ENCODE measurements around the gene PYCR2.
"Not testable (repeated sequence)": the region's sequence is repeated elsewhere in the genome, so short reads cannot be mapped to it uniquely, and the experiment has no call there.

Gene PYCR2

DNA sequence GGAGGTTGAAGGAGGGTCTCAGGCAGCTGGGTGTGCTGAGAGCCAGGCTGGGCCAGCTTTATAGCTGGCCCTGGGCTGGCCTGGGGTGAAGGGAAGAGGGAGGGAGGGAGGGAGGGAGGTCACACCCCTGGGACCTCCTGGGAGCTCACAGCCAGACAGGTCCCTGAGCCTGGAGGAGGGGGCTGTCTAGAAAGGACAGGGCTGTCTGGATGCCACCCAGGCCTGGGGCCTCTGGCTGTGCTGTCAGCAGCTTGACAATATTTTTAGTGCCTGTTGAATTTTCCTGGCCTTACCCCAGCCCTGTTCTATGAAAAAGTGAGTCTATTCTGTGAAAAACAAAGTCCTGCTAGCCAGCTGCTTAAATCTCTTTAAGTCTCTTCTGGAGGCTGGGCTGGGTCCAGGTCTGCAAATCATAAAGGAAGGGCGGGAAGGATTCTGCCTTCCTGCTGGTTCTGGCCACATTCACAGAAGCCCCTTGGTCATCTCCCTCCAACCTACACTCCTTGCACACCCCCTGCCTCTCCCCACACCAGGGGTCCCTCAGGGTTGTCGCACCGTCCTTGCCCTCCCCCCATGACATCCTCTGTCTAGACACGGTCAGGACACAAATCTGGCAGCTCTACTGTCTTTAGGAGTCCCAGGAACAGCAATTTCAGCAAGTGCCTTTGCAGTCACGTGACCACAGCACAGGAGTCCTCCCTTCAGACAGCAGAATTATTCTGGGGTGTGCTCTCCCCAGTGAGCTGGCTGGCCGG, 17.3 kb upstream of the PYCR2 start, which contains the start of gene LEFTY2:
TSS of gene LEFTY2 (minus strand) at position 34 of the 755 bp plus-strand sequence. CDS start 80 bp downstream, outside the sequence.
- DNase-seq: no peak

DNA sequence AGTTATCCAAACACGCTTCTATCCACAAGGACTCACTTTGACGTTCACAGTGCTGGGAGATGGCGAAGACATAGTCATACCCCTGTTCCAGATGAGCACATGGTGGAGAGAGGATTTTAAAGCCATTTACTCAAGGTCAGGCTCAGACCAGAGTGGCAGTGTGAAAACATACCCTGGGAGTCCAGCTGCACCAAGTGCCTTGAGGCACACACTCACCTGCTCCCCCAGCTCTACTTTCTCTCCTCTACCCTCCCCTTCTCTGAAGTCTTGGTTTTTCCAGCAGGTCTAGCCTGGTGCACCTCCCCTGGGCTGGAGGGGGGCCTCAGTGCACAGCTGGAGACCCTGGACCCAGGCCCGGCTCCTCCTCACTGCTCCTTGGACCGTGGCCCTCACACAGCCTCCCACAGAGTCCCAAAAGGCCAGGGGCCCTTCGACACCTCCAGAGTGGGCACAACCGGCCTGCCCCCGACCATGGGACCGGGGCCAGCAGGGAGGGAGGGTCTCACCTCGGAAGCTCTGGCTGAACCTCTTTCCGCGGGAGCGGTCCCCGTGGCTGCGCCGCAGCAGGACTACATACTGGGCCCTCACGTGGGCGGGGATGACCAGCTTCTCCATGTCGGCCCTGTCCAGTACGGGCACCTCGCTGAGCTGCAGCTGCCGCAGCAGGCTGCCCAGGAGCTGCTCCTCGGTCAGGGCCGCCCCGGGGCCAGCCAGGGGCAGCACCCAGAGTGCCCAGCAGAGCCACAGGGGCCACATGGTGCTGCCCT, 16.5 kb upstream of the PYCR2 start:
- DNase-seq: no peak

- DNase-seq: not testable (repeated sequence)
These were observed 15.9 kb upstream of the PYCR2 start for GRCh38 chr1:225939939-225940310.

GRCh38 chr1:225939097-225939938, 15.3 kb upstream of the PYCR2 start:
- not testable (repeated sequence) for DNase-seq

- no peak for DNase-seq
These were observed 13.3 kb upstream of the PYCR2 start for GRCh38 chr1:225937048-225937968.

GRCh38 chr1:225936523-225936922, 12.5 kb upstream of the PYCR2 start:
- no peak for DNase-seq

- DNase-seq: not testable (repeated sequence)
These were observed 12.0 kb upstream of the PYCR2 start for GRCh38 chr1:225936086-225936485.

DNA sequence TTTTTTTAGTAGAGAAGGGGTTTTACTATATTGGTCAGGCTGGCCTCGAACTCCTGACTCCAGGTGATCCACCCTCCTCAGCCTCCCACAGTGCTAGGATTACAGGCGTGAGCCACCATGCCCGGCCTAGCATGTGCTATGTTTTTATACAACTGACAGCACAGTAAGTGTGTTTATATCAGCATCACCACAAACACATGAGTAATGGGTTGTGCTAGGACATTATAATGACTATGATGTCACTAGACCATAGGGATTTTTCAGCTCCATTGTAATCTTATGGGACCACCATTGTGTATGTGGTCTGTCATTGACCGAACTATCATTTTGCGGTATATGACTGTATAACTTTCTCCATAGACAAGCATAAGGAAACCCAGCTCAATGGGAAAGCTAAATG, 10.7 kb upstream of the PYCR2 start:
- no peak for DNase-seq

DNA sequence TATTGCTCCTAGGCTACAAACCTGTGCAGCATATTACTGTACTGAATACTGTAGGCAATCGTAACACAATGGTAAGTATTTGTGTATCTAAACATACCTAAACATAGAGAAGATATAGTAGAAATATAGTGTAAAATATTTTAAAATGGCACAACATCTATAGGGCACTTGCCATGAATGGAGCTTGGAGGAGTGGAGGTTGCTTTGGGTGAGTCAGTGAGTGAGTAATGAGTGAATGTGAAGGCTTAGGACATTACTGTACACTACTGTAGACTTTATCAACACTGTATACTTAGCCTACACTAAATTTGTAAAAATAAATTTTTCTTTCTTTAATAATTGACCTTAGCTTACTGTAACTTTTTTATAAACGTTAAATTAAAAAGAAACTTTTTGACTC, 9.0 kb upstream of the PYCR2 start:
- DNase-seq: no peak

GRCh38 chr1:225931270-225932136, 7.5 kb upstream of the PYCR2 start:
- no peak for DNase-seq

GRCh38 chr1:225930566-225930965, 6.5 kb upstream of the PYCR2 start:
- no peak for DNase-seq

DNA sequence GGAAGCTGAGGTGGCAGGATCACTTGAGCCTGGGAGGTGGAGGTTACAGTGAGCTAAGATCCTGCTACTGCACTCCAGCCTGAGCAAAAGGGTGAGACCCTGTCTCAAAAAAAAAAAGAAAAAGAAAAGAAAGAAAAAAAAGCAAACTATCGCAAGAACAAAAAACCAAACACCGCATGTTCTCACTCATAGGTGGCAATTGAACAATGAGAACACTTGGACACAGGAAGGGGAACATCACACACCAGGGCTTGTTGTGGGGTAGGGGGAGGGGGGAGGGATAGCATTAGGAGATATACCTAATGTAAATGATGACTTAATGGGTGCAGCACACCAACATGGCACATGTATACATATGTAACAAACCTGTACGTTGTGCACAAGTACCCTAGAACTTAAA, 5.4 kb upstream of the PYCR2 start:
- DNase-seq: not testable (repeated sequence)

DNA sequence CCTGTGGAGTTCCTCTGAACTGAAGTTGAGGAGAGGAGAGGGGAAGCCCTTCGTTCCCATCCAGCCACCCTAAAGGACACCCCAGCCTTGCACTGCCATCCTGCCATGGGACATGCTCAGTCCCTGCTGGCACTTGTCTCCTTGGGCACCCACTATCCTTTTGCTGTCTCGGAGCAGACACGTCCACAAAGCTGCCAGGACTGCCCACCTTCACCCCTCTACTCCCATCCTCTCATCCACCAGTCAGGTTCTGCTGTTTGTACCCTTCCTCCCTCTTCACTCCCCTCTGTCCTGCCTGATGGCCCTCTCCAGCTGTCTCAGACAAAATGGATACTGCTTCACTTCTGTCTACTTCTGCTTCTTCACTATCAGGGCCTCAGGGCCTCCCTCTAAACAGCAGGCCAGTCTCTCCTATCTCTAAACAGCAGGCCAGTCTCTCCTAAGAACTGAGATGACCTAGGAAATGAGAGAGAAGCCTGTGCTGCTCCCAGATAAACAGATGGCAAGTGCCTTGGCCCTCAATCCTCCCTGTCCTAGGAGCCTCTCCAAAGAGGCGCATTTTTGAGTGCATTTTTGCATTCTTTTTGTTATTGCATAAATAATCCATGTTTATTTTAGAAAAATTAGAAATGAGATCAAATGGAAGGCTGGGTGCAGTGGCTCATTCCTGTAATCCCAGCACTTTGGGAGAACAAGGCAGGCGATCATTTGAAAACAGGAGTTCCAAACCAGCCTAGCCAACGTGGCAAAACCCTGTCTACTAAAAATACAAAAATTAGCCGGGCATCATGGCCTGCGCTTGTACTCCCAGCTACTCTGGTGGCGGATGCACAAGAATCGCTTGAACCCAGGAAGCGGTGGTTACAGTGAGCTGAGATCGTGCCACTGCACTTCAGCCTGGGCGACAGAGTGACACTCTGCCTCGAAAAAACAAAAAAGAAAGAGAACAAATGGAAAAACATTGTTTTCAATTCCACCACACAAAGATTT, 4.4 kb upstream of the PYCR2 start:
- DNase-seq: no peak

DNA sequence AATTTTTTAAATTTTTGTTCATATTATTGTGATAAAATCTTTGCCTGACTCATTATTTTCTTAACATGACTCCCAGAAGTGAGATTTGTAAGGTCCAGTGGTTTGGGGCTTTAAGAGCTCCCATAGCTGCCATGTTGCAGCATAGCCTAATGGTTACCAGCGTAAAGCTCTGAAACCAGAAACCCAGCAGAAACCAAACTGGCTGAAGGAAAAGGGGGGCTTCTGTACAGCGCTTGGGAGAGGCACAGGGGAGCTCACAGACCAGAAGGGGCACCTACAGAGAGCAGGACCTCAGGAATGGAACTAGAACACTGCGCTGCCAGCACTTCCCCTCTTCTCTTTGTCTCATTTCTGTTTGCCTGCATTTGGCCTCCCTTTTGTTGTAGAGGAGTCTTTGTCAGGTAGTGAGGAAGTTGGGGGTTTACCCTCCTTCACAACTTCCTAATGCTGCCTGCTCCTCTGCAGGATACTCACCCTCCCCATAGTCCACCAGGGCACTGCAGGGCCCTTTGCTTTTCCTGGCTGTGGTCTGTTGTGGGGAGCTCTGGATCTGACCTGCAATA, 2.6 kb upstream of the PYCR2 start:
- DNase-seq: no peak

DNA sequence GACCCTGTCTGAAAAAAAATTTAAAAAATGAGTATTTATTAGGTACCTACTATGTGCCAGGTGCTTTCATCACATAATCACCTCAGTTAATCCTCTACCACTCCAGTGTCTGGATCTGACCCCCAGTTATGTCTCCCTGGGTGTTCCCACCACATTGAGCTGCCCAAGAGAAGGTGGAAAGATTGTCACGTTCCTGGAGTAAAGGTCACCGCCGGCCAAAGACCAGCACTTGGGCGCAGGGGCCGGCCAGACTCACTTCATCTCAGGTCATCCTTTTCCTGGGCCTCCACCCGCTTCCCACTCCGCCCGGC, 714 bp downstream of the PYCR2 start:
- no peak for DNase-seq

- DNase-seq: no peak
These were observed 2.0 kb downstream of the PYCR2 start for GRCh38 chr1:225921734-225922709.

DNA sequence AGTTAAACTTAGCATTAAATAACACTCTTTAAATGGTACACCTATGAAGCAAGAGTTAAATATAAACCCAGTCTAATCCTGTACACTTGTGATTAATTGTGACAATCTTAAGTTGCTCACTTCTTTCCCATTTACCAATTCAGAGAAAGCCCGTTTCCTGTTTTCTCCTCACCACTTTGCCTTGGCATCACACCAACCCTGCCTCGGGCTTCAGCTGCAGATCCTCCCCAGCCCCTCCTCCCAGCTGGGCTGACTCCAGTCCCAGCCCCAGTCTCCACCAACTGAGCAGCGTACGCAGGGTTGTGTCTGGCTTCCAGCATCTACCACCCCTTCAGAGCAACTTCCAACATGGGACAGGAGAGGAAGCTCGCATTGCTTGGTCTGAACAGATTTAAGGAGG, 4.1 kb downstream of the PYCR2 start:
- no peak for DNase-seq

GRCh38 chr1:225918280-225918679, 5.8 kb downstream of the PYCR2 start:
- no peak for DNase-seq

- no peak for DNase-seq
These were observed 6.5 kb downstream of the PYCR2 start for GRCh38 chr1:225917536-225917935.

All from 8988T (cell line).